Measurements from ENCODE around the gene PDE2A. TPM values are rescaled to one million over a fixed set of nuclear protein-coding genes. Genes with fewer than 3 reads are reported as not detected.

The PDE2A gene
- total RNA-seq, 1 experiment from 2014 or later, result 0.58 TPM

GRCh38 chr11:72642884-72643522 is 31.2 kb downstream of the PDE2A start:
- Histone ChIP-seq H3K27me3 (replicated peaks; ENCODE audit: insufficient read depth, low read depth, low read length, poor library complexity) (peaks cover 21% of the 10 kb centered on the region), H3K36me3 (ENCODE audit: insufficient read depth, low read length, poor library complexity, severe bottlenecking) (no peaks in the 10 kb centered on the region), H3K4me1 (ENCODE audit: insufficient read depth, low read length, poor library complexity, severe bottlenecking) (peaks cover 8% of the 10 kb centered on the region), H3K9me3 (ENCODE audit: low read depth, low read length, poor library complexity, severe bottlenecking) (no peaks in the 10 kb centered on the region), H3K27ac (ENCODE audit: low read depth, low read length, poor library complexity, severe bottlenecking) (no peak overlapping the region), H3K4me3 (ENCODE audit: low read depth, low read length, poor library complexity, severe bottlenecking) (peak overlapping the region; percentile 37)
- intact Hi-C loops (cut with micrococcal nuclease; ENCODE audit: unreplicated experiment), result loop anchor here (1.0 to 2.0 kb wide), 2 partner anchors 58 to 160 kb away; no protein-coding TSS in a partner anchor
- DNase-seq (ENCODE audit: low spot score), result peak; percentile 70
- CTCF ChIA-PET, result interaction anchor here (1.0 kb wide), 2 partner anchors 41 to 58 kb away, joined by 3 read pairs; no protein-coding TSS in a partner anchor
- no TSS peak for BruUV-seq (replicated peaks)
- TF ChIP-seq CTCF (conservative IDR thresholded peaks at IDR 0.05; ENCODE audit: low read depth, low read length), result peak; percentile 97
- TF ChIP-seq EZH2 (IDR thresholded peaks at IDR 0.05; ENCODE audit: borderline replicate concordance, low read depth, low read length, poor library complexity, severe bottlenecking), result no peak
- POLR2A ChIA-PET (ENCODE audit: low non-redundant PET), result no interaction called here

GRCh38 chr11:72642043-72642883 is 32.0 kb downstream of the PDE2A start:
- POLR2A ChIA-PET (ENCODE audit: low non-redundant PET), result no interaction called here
- Histone ChIP-seq H3K36me3 (ENCODE audit: insufficient read depth, low read length, poor library complexity, severe bottlenecking) (no peaks in the 10 kb centered on the region), H3K27ac (ENCODE audit: low read depth, low read length, poor library complexity, severe bottlenecking) (no peak overlapping the region), H3K4me3 (ENCODE audit: low read depth, low read length, poor library complexity, severe bottlenecking) (peak overlapping the region; percentile 37), H3K4me1 (ENCODE audit: insufficient read depth, low read length, poor library complexity, severe bottlenecking) (peaks cover 8% of the 10 kb centered on the region), H3K9me3 (ENCODE audit: low read depth, low read length, poor library complexity, severe bottlenecking) (no peaks in the 10 kb centered on the region), H3K27me3 (replicated peaks; ENCODE audit: insufficient read depth, low read depth, low read length, poor library complexity) (peaks cover 21% of the 10 kb centered on the region)
- TF ChIP-seq EZH2 (IDR thresholded peaks at IDR 0.05; ENCODE audit: borderline replicate concordance, low read depth, low read length, poor library complexity, severe bottlenecking) (peak; percentile 71), CTCF (conservative IDR thresholded peaks at IDR 0.05; ENCODE audit: low read depth, low read length) (no peak)
- intact Hi-C loops (cut with micrococcal nuclease; ENCODE audit: unreplicated experiment), result loop anchor here (2.0 kb wide), 1 partner anchor 159 kb away; no protein-coding TSS in a partner anchor
- CTCF ChIA-PET, result no interaction called here
- DNase-seq (ENCODE audit: low spot score), result peak; percentile 37
- no TSS peak for BruUV-seq (replicated peaks)

GRCh38 chr11:72641522-72642042 is 32.6 kb downstream of the PDE2A start:
- Histone ChIP-seq H3K36me3 (ENCODE audit: insufficient read depth, low read length, poor library complexity, severe bottlenecking) (no peaks in the 10 kb centered on the region), H3K4me3 (ENCODE audit: low read depth, low read length, poor library complexity, severe bottlenecking) (peak overlapping the region; percentile 29), H3K27me3 (replicated peaks; ENCODE audit: insufficient read depth, low read depth, low read length, poor library complexity) (peaks cover 21% of the 10 kb centered on the region), H3K4me1 (ENCODE audit: insufficient read depth, low read length, poor library complexity, severe bottlenecking) (peaks cover 8% of the 10 kb centered on the region), H3K27ac (ENCODE audit: low read depth, low read length, poor library complexity, severe bottlenecking) (no peak overlapping the region), H3K9me3 (ENCODE audit: low read depth, low read length, poor library complexity, severe bottlenecking) (no peaks in the 10 kb centered on the region)
- ChIA-PET CTCF (no interaction called here), POLR2A (ENCODE audit: low non-redundant PET) (no interaction called here)
- intact Hi-C loops (cut with micrococcal nuclease; ENCODE audit: unreplicated experiment), result loop anchor here (2.0 kb wide), 1 partner anchor 159 kb away; no protein-coding TSS in a partner anchor
- no TSS peak for BruUV-seq (replicated peaks)
- no peak for DNase-seq (ENCODE audit: low spot score)
- no peak for TF ChIP-seq EZH2 (IDR thresholded peaks at IDR 0.05; ENCODE audit: borderline replicate concordance, low read depth, low read length, poor library complexity, severe bottlenecking)
- TF ChIP-seq CTCF (conservative IDR thresholded peaks at IDR 0.05; ENCODE audit: low read depth, low read length), result no peak
